Tibial nerve (tissue), 4 donors: Measurements from ENCODE around the gene USB1. TPM values are rescaled to one million over a fixed set of nuclear protein-coding genes. Genes with fewer than 3 reads are reported as not detected.

Experiments used
- DNase-seq, 2 donors: peaks; one replicate each; pipeline ENCODE4 v3.0.0-alpha.2; 2019; ENCODE audit warnings: low spot score in 2 of 2
- H3K27ac ChIP-seq, 4 donors: fragments of 200-600 bp; sonication (generic) in 3 of 4; one replicate each; pipeline ENCODE4 v1.5.1; 2017 to 2019; ENCODE audit warnings: mild to moderate bottlenecking in 1 of 4
- H3K27me3 ChIP-seq, 2 donors: fragments of 200-600 bp; sonication (generic) in 1 of 2; one replicate each; pipeline versions ENCODE4 v1.5.1 to v1.6.0; 2017 to 2019
- H3K36me3 ChIP-seq, 3 donors: fragments of 200-600 bp; sonication (generic); one replicate each; pipeline ENCODE4 v1.5.1; 2018 to 2019
- H3K4me1 ChIP-seq, 4 donors: fragments of 200-600 bp; sonication (generic) in 3 of 4; one replicate each; pipeline ENCODE4 v1.5.1; 2017 to 2019
- H3K4me3 ChIP-seq, 4 donors: fragments of 200-600 bp; sonication (generic) in 3 of 4; one replicate each; pipeline ENCODE4 v1.5.1; 2017 to 2019; ENCODE audit warnings: mild to moderate bottlenecking in 1 of 4, moderate library complexity in 1 of 4
- H3K9me3 ChIP-seq, 4 donors: fragments of 200-600 bp; sonication (generic) in 3 of 4; one replicate each; pipeline ENCODE4 v1.5.1; 2017 to 2019
- CTCF ChIP-seq, 5 experiments: fragments of 200-600 bp in 3 of 5; fragments of 450-650 bp in 2 of 5; sonication (generic) in 3 of 5; IDR thresholded peaks; one replicate each; pipeline ENCODE4 v1.5.1; 2016 to 2019; ENCODE audit warnings: antibody characterized with exemption in 5 of 5, mild to moderate bottlenecking in 3 of 5, moderate library complexity in 2 of 5
- EP300 ChIP-seq, 2 donors: sonication (generic); formaldehyde crosslinking; IDR thresholded peaks; one replicate each; pipeline ENCODE4 v1.6.1; 2017; ENCODE audit warnings: antibody characterized with exemption in 2 of 2, mild to moderate bottlenecking in 1 of 2
- POLR2A ChIP-seq, 2 donors: fragments of 450-650 bp; IDR thresholded peaks; one replicate each; pipeline ENCODE4 v1.6.1; 2017; ENCODE audit warnings: antibody characterized with exemption in 2 of 2, mild to moderate bottlenecking in 2 of 2, moderate library complexity in 2 of 2
- WGBS, 2 donors: methylation state at CpG; one replicate each; pipeline ENCODE4 v1.1.5; 2018; 5-methylcytosine and 5-hydroxymethylcytosine counted together
- total RNA-seq, 4 donors: library from RNA; depleted of rRNA; stranded (reverse); fragments of >200 nt; gene quantifications; one replicate each; pipeline ENCODE4 v1.1.0, GENCODE V29; 2016

Gene USB1
- total RNA-seq, 4 donors from 2014 or later = 23.1 to 80.4 (median 31.6) TPM

DNA sequence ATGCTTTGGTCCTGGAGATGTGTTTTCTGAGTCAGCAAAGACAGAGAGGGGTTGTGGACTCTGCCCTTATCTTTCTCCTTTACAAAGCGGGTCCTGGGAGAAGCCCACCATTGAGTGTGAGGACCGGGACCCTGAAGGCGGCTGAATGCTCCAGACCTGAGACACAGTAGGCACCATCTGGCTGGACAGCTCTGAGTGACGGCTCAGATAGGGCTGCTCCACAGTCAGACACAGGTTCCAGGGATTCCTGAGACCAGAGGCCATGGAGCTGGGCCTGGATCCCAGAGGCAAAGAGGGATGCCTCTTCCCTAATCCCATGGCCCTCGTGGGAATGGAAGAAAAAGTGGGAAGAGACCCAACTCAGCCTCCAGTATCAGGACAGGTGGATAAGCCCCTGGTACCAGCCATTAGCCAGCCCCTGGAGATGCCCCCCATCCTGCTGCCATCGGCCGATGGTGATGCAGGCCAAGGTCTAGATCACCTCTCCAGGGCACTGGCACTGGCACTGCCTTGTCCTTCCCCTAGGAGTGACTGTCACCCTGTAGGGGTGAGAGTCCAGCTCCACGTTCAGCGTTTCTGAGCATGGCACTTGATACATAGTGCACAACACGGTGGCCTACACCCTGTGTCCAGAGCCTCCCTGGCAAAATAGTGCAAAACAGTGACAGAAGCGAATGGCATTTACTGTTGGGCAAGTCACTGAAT lies 29.1 kb downstream of the USB1 start:
- no peaks in the 10 kb centered on the region for H3K9me3 ChIP-seq
- no peak overlapping the region for H3K4me3 ChIP-seq
- no peak for TF ChIP-seq CTCF (IDR thresholded peaks at IDR 0.05)
- no peak for TF ChIP-seq POLR2A (IDR thresholded peaks at IDR 0.05)
- TF ChIP-seq EP300 (IDR thresholded peaks at IDR 0.05) = no peak
- no peak for DNase-seq
- no peaks in the 10 kb centered on the region for H3K36me3 ChIP-seq
- no peaks in the 10 kb centered on the region for H3K27me3 ChIP-seq
- peaks cover 0 to 90% (median 29%) of the 10 kb centered on the region in 4 donors for H3K4me1 ChIP-seq
- WGBS, 2 donors = 68 to 73% methylated on average over 7 to 10 of the region's 11 CpGs
- peak overlapping the region in 2 of 4 donors; percentile 83 to 90 for H3K27ac ChIP-seq

DNA sequence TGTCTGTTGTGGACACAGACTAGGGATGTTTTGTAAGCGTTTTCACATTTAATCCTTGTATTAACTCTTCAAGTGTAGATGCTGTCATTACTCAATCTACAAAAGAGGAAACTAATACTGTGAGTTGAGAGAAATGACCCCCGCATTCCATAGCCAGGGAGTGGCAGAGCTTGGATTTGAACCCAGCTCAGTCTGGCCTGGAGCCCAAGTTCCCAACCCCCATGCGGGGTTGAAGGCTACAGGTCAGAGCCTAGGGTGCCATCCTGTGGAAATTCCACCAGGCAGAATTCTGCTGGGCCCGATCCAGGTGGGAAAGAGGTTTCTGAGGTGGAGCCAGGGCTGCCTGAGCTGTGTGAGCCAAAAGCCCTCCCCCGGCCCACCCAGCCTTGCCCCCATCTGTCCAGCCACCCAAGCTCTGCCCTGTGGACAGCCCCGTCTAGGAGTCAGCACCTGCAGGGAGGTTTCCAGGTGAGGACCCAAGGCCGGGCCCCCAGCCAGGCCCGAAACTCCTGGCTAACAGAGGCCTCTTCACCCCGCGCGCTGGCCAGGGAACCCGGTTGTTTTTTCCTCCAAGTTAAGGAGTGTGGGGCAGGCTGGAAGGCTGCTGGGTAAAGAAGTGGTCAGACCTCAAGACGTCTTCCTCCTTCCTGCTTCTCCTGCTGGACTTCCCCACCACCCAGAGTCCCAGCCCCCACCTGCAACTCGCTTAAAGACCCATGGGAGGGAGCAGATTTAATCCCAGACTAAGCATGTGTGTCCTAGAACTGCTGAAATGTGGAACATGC lies 30.0 kb downstream of the USB1 start:
- no peaks in the 10 kb centered on the region for H3K27me3 ChIP-seq
- H3K4me3 ChIP-seq = no peak overlapping the region
- WGBS, 2 donors = 32 to 40% methylated on average over 11 to 14 of the region's 14 CpGs
- H3K4me1 ChIP-seq = peaks cover 0 to 89% (median 31%) of the 10 kb centered on the region in 4 donors
- no peaks in the 10 kb centered on the region for H3K9me3 ChIP-seq
- TF ChIP-seq EP300 (IDR thresholded peaks at IDR 0.05) (no peak), POLR2A (IDR thresholded peaks at IDR 0.05) (no peak), CTCF (IDR thresholded peaks at IDR 0.05) (no peak)
- H3K27ac ChIP-seq = peak overlapping the region in 3 of 4 donors; percentile 51 to 83 (median 65)
- no peak for DNase-seq
- no peaks in the 10 kb centered on the region for H3K36me3 ChIP-seq

DNA sequence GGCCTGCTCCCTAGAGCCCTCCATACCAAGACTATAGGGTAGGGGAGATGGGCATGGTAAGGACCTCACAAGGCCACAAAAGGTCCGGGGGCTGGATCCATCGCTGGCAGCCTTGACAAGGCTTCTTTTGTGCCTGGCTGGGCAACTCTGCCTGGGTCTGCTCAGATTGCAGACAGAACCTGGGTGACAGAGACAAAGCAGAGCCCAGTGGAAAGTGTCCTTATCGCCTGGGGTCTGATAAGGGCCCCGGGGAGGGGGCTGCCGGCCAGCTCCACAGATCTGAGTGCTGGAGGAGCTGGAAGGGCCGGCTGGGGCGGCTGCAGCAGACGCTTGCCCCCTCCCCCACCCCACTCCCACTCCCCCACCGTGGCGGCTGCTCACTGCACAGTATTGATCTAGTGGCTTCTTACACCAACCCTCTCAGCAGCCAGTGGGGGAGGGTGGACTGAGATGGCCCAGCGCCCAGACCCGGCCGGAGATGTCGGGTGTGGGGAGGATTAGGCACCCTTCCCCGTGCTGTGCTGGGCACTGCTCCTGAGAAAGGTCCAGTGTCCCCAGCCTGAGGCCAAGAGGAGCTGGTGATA lies 31.6 kb downstream of the USB1 start:
- peak overlapping the region in 3 of 4 donors; percentile 2 to 83 (median 65) for H3K27ac ChIP-seq
- TF ChIP-seq POLR2A (IDR thresholded peaks at IDR 0.05) (no peak), EP300 (IDR thresholded peaks at IDR 0.05) (no peak), CTCF (IDR thresholded peaks at IDR 0.05) (no peak)
- H3K4me1 ChIP-seq = peaks cover 0 to 73% (median 30%) of the 10 kb centered on the region in 4 donors
- H3K4me3 ChIP-seq = no peak overlapping the region
- H3K9me3 ChIP-seq = no peaks in the 10 kb centered on the region
- 9 to 10% methylated on average over 8 to 12 of the region's 15 CpGs for WGBS, 2 donors
- peaks cover 0 to 6% (median 0%) of the 10 kb centered on the region in 3 donors for H3K36me3 ChIP-seq
- no peaks in the 10 kb centered on the region for H3K27me3 ChIP-seq
- no peak for DNase-seq

DNA sequence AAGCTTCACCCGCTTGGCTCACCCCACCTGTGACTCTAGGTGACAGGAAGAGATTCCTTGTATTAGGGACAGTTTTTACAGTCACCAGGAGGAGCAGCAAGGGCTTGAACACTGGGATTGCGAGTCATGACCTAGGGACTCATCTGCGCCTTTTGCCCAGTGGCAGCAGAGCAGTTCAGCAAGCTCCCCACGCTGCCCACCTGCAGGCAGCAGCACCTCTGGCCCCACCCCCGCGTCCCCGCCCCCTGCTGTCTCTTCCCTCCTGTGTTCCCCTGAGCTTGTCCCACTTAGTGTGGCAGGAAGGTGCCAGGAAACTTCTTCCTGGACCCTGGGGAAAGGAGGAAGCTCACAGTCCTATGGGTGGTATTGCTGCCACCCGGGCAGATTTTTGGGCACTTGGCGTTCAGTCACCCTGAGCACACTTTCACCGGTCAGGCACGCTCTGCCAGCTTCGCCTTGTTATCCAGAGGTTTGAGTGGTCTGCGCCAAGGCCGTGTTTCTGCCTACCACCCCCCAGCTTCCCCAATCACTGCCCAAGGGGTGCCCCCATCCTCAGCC lies 33.0 kb downstream of the USB1 start:
- 78 to 84% methylated on average over 12 to 13 of the region's 14 CpGs for WGBS, 2 donors
- Histone ChIP-seq H3K27ac (peak overlapping the region in 1 of 4 donors; percentile 18), H3K27me3 (no peaks in the 10 kb centered on the region), H3K9me3 (no peaks in the 10 kb centered on the region), H3K4me3 (no peak overlapping the region), H3K4me1 (peaks cover 0 to 59% (median 22%) of the 10 kb centered on the region in 4 donors), H3K36me3 (peaks cover 0 to 20% (median 0%) of the 10 kb centered on the region in 3 donors)
- no peak for DNase-seq
- no peak for TF ChIP-seq CTCF (IDR thresholded peaks at IDR 0.05)
- no peak for TF ChIP-seq POLR2A (IDR thresholded peaks at IDR 0.05)
- TF ChIP-seq EP300 (IDR thresholded peaks at IDR 0.05) = no peak
